ENCODE data around the gene NGB.

The NGB gene

DNA sequence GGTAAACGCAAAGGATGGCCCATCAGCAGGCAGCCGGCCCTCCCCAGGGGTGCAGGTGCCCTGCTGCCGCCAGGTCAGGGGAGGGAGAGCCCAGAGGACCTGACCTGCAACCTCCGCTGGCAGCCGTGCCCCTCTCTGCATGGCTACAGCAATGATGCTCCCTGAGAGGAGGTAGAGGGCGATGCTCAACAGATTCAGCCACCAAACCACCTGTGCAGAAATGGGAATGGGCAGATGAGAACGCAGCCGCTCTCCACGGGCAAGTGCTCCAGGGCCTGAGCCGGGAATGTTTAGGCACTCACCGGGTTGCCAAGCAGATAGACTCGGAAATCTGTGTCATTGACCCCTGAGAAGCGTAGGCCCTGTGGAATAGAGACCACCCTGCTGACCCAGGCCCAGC, 8.7 kb upstream of the NGB start:
- Histone ChIP-seq H3K27me3 (replicated peaks; ENCODE audit: control insufficient read depth, insufficient read depth, low read length) (no peaks in the 10 kb centered on the region), H3K4me3 (replicated peaks; ENCODE audit: low read depth, low read length) (no peak overlapping the region), H3K36me3 (ENCODE audit: control insufficient read depth, insufficient read depth, low read length) (peaks cover 3% of the 10 kb centered on the region)
- DNase-seq (ENCODE audit: extremely low read depth, insufficient read length): no peak
- TF ChIP-seq, protein P1, sequence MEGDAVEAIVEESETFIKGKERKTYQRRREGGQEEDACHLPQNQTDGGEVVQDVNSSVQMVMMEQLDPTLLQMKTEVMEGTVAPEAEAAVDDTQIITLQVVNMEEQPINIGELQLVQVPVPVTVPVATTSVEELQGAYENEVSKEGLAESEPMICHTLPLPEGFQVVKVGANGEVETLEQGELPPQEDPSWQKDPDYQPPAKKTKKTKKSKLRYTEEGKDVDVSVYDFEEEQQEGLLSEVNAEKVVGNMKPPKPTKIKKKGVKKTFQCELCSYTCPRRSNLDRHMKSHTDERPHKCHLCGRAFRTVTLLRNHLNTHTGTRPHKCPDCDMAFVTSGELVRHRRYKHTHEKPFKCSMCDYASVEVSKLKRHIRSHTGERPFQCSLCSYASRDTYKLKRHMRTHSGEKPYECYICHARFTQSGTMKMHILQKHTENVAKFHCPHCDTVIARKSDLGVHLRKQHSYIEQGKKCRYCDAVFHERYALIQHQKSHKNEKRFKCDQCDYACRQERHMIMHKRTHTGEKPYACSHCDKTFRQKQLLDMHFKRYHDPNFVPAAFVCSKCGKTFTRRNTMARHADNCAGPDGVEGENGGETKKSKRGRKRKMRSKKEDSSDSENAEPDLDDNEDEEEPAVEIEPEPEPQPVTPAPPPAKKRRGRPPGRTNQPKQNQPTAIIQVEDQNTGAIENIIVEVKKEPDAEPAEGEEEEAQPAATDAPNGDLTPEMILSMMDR (IDR thresholded peaks at IDR 0.05; ENCODE audit: insufficient read depth, low read length, poor library complexity, severe bottlenecking): no peak

DNA sequence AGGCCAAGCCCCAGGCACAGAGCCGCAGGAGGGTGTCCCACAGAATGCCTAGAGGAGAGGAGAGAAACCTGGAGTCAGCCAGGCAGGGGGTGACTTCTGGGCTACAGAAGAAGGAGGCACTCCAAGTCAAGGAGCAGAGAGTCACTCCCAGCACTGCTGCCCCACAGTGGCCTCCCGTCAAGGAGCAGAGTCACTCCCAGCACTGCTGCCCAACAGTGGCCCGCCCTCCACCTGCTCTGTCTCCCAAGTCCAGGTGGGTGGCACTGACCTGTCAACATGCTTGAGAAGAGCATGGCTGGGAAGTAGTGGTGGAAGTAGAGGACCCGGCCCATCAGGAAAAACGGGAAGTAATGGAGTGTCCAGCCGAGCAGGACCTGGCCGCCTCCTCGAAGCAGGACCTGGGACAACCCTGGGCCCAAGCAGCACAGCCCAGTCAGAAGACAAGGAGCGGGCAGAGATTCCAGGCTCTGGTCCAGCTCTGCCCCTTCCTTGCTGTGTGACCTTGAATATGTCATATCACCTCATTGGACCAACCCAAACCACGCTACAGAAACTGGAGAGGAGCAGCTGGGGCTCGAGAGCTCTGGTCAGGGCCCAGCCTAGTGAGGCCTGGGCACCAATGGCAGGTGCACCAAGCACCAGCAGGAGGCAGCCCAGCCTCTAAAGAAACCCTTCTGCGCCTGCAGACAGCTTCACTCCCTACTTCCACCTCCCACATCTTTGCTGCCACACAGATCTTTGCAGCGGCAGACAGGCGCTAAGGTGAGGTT, 7.6 kb upstream of the NGB start:
- Histone ChIP-seq H3K4me3 (replicated peaks; ENCODE audit: low read depth, low read length) (no peak overlapping the region), H3K27me3 (replicated peaks; ENCODE audit: control insufficient read depth, insufficient read depth, low read length) (no peaks in the 10 kb centered on the region), H3K36me3 (ENCODE audit: control insufficient read depth, insufficient read depth, low read length) (peaks cover 3% of the 10 kb centered on the region)
- no peak for DNase-seq (ENCODE audit: extremely low read depth, insufficient read length)
- TF ChIP-seq, protein P1 (IDR thresholded peaks at IDR 0.05; ENCODE audit: insufficient read depth, low read length, poor library complexity, severe bottlenecking): no peak

DNA sequence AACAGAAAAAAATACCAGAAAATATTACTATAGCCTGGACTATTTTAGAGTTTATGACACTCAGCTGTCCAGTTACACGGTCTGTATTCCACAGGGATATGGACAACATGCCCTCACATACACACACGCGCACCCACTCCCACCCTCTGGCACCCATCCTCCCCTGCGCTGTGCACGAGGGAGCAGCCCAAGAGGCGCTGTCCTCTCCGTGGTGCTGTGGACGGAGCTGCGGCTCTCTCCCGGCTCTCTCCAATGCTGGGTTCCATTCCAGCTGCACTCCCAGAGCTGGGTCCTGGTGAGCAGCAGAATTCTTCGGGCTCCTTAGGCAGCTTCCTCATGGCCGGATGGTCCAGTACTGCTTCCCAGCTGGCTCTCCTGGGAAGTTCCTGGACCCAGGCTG, 6.0 kb upstream of the NGB start:
- Histone ChIP-seq H3K27me3 (replicated peaks; ENCODE audit: control insufficient read depth, insufficient read depth, low read length) (no peaks in the 10 kb centered on the region), H3K36me3 (ENCODE audit: control insufficient read depth, insufficient read depth, low read length) (peaks cover 3% of the 10 kb centered on the region; the same call in 1 of the 2 replicates), H3K4me3 (replicated peaks; ENCODE audit: low read depth, low read length) (no peak overlapping the region)
- no peak for DNase-seq (ENCODE audit: extremely low read depth, insufficient read length)
- TF ChIP-seq, protein P1 (IDR thresholded peaks at IDR 0.05; ENCODE audit: insufficient read depth, low read length, poor library complexity, severe bottlenecking): no peak

DNA sequence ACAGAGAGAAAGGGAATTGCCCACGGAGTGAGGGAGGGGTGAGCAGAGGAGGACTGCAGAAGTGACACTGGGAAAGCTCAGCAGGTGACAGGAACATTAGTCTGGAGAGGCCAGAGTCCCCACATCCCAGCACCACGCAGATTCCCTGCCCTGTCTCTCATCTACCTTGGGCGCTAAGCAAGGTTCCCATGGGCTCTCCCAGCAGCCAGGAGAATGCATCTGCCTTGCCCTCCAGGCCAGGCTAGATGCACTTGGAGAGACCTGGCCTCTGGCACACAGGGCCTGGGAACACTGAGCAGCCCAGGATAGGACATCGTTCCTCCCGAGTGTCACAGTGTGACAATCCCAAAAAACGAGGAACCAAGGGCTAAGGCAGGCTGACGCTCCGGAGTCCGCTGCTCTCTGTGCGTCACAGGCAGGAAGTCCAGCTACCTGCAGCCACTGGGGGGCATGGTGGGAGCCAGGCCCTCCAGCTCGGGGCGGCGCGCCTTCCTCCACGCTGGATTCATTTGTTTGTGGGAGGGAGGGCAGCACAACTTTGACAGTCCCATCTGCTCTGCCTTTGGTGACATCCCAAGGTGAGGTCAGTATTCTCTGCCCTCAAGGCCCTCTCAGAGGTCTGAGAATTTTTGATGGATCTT, 5.4 kb upstream of the NGB start:
- Histone ChIP-seq H3K27me3 (replicated peaks; ENCODE audit: control insufficient read depth, insufficient read depth, low read length) (no peaks in the 10 kb centered on the region), H3K36me3 (ENCODE audit: control insufficient read depth, insufficient read depth, low read length) (peaks cover 3% of the 10 kb centered on the region; the same call in 1 of the 2 replicates), H3K4me3 (replicated peaks; ENCODE audit: low read depth, low read length) (no peak overlapping the region)
- DNase-seq (ENCODE audit: extremely low read depth, insufficient read length): no peak
- TF ChIP-seq, protein P1 (IDR thresholded peaks at IDR 0.05; ENCODE audit: insufficient read depth, low read length, poor library complexity, severe bottlenecking): no peak

DNA sequence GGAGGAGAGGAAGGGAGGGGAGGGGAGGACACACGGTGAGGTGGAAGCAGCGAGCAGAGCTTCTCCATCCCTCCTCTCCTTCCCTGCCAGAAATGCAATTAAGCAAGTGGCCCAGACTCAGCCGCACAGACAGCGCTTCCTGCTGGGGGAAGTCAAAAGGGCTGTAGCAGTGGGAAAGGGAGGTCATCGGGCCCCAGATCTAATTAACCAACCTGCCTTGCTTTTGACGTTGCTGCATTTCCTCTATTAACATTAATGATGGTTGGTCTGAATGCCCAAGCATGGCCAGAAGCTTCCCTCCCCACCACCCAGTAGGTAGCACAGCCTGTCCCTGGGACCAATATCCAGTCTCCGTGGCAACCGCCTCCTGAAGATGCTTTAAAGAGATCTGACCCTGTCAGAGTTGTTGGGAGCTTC, 4.6 kb upstream of the NGB start:
- no peak for DNase-seq (ENCODE audit: extremely low read depth, insufficient read length)
- TF ChIP-seq, protein P1 (IDR thresholded peaks at IDR 0.05; ENCODE audit: insufficient read depth, low read length, poor library complexity, severe bottlenecking): no peak
- Histone ChIP-seq H3K4me3 (replicated peaks; ENCODE audit: low read depth, low read length) (no peak overlapping the region), H3K27me3 (replicated peaks; ENCODE audit: control insufficient read depth, insufficient read depth, low read length) (no peaks in the 10 kb centered on the region; the same call in 1 of the 2 replicates), H3K36me3 (ENCODE audit: control insufficient read depth, insufficient read depth, low read length) (peaks cover 3% of the 10 kb centered on the region; the same call in 1 of the 2 replicates)

Data from GM06990 (cell line).